HG03378 (cell line): ENCODE results near the gene C1S.
"Not testable (repeated sequence)": the region's sequence is repeated elsewhere in the genome, so short reads cannot be mapped to it uniquely, and the experiment has no call there.

ENCODE experiments used
- ATAC-seq: cut with Tn5 transposase; IDR thresholded peaks from one replicate; pipeline ENCODE4 v1.9.1; 2021; ENCODE audit warnings: mild to moderate bottlenecking, moderate library complexity; ENCODE audit not compliant: unreplicated experiment

C1S gene

GRCh38 chr12:7046383-7047105 is 14.0 kb upstream of the C1S start:
- ATAC-seq = no peak

GRCh38 chr12:7047306-7047705 is 13.2 kb upstream of the C1S start:
- no peak for ATAC-seq

- ATAC-seq = not testable (repeated sequence)
Measured at GRCh38 chr12:7049445-7049951, 11.0 kb upstream of the C1S start.

- ATAC-seq = not testable (repeated sequence)
Measured at GRCh38 chr12:7049973-7050372, 10.5 kb upstream of the C1S start.

- no peak for ATAC-seq
Measured at GRCh38 chr12:7054925-7055324, 5.6 kb upstream of the C1S start.

GRCh38 chr12:7055736-7056135 is 4.8 kb upstream of the C1S start:
- ATAC-seq = not testable (repeated sequence)

GRCh38 chr12:7058163-7058845 is 2.2 kb upstream of the C1S start:
- ATAC-seq = no peak

- ATAC-seq = no peak
Measured at GRCh38 chr12:7058850-7059395, 1.6 kb upstream of the C1S start.

- no peak for ATAC-seq
Measured at GRCh38 chr12:7059780-7060179, 738 bp upstream of the C1S start.

GRCh38 chr12:7061138-7061537 is 620 bp downstream of the C1S start:
- ATAC-seq = no peak

- ATAC-seq = no peak
Measured at GRCh38 chr12:7061596-7061995, 1.1 kb downstream of the C1S start.

- no peak for ATAC-seq
Measured at GRCh38 chr12:7064516-7064915, 4.0 kb downstream of the C1S start.

- no peak for ATAC-seq
Measured at GRCh38 chr12:7065073-7065623, 4.6 kb downstream of the C1S start.

- ATAC-seq = no peak
Measured at GRCh38 chr12:7066596-7066995, 6.1 kb downstream of the C1S start.

GRCh38 chr12:7067096-7067495 is 6.6 kb downstream of the C1S start:
- ATAC-seq = no peak

GRCh38 chr12:7068240-7068993 is 7.9 kb downstream of the C1S start:
- no peak for ATAC-seq

- no peak for ATAC-seq
Measured at GRCh38 chr12:7068994-7069346, 8.5 kb downstream of the C1S start.

GRCh38 chr12:7069386-7069785 is 8.9 kb downstream of the C1S start:
- no peak for ATAC-seq

- ATAC-seq = no peak
Measured at GRCh38 chr12:7072035-7072434, 11.5 kb downstream of the C1S start.

- ATAC-seq = no peak
Measured at GRCh38 chr12:7072554-7072953, 12.0 kb downstream of the C1S start.

GRCh38 chr12:7073946-7074345 is 13.4 kb downstream of the C1S start:
- ATAC-seq = no peak
